Adipose tissue (tissue), 3 donors: ENCODE data around the gene MISFA. TPM values are rescaled to one million over a fixed set of nuclear protein-coding genes. Genes with fewer than 3 reads are reported as not detected.

Experiments
- polyA plus RNA-seq, 3 donors: library from polyadenylated mRNA; stranded (reverse); fragments of 200-250 nt; gene quantifications; one replicate each; pipeline ENCODE4 v1.2.3, GENCODE V29; 2013
- donor health status: healthy with polysubstance abuse.
- donor health status: Bipolar disorder and iron deficiency.
- donor health status: healthy.

The MISFA gene
- polyA plus RNA-seq, 3 donors, result 0.90 to 2.8 (median 1.1) TPM

Other genes with a start within 250 kb of the MISFA start
- 100 to 1,000 TPM; 206 to 989 (median 582) TPM for gene LDHA, start 205.2 kb upstream of the MISFA start, polyA plus RNA-seq
- 1 to 10 TPM in 2 of 3 donors, not detected in 1; 1.0 to 1.6 TPM for gene LDHC, start 187.5 kb upstream of the MISFA start, polyA plus RNA-seq
- gene LDHAL6A, start 143.9 kb upstream of the MISFA start, polyA plus RNA-seq, result not detected
- gene TSG101, start 72.8 kb upstream of the MISFA start, polyA plus RNA-seq, result 10 to 100 TPM; 33.9 to 49.2 (median 43.5) TPM
- gene UEVLD, start 11.1 kb upstream of the MISFA start, polyA plus RNA-seq, result 10 to 100 TPM in 2 of 3 donors, 1 to 10 TPM in 1; 4.1 to 10.3 (median 10.1) TPM
- gene SPTY2D1, start 34.6 kb downstream of the MISFA start, polyA plus RNA-seq, result 10 to 100 TPM in 1 of 3 donors, 1 to 10 TPM in 2; 4.0 to 12.4 (median 7.6) TPM
- 1 to 10 TPM; 1.2 to 2.5 (median 1.5) TPM for gene TMEM86A, start 99.0 kb downstream of the MISFA start, polyA plus RNA-seq
- gene IGSF22, start 126.4 kb downstream of the MISFA start, polyA plus RNA-seq, result under 1 TPM; 0.11 to 0.30 (median 0.27) TPM
- gene PTPN5, start 192.0 kb downstream of the MISFA start, polyA plus RNA-seq, result 1 to 10 TPM in 1 of 3 donors, under 1 TPM in 2; 0.16 to 1.8 (median 0.74) TPM